Tibial nerve (tissue), 4 donors: ENCODE results near the gene KIAA0319L.

ENCODE experiments used
- EP300 ChIP-seq, 2 donors: sonication (generic); formaldehyde crosslinking; IDR thresholded peaks; one replicate each; pipeline ENCODE4 v1.6.1; 2017; ENCODE audit warnings: antibody characterized with exemption in 2 of 2, mild to moderate bottlenecking in 1 of 2
- POLR2A ChIP-seq, 2 donors: fragments of 450-650 bp; IDR thresholded peaks; one replicate each; pipeline ENCODE4 v1.6.1; 2017; ENCODE audit warnings: antibody characterized with exemption in 2 of 2, mild to moderate bottlenecking in 2 of 2, moderate library complexity in 2 of 2
- TF ChIP-seq, protein P1 (sequence below), 5 experiments: fragments of 200-600 bp in 3 of 5; fragments of 450-650 bp in 2 of 5; sonication (generic) in 3 of 5; IDR thresholded peaks; one replicate each; pipeline ENCODE4 v1.5.1; 2016 to 2019; ENCODE audit warnings: antibody characterized with exemption in 5 of 5, mild to moderate bottlenecking in 3 of 5, moderate library complexity in 2 of 5

DNA sequence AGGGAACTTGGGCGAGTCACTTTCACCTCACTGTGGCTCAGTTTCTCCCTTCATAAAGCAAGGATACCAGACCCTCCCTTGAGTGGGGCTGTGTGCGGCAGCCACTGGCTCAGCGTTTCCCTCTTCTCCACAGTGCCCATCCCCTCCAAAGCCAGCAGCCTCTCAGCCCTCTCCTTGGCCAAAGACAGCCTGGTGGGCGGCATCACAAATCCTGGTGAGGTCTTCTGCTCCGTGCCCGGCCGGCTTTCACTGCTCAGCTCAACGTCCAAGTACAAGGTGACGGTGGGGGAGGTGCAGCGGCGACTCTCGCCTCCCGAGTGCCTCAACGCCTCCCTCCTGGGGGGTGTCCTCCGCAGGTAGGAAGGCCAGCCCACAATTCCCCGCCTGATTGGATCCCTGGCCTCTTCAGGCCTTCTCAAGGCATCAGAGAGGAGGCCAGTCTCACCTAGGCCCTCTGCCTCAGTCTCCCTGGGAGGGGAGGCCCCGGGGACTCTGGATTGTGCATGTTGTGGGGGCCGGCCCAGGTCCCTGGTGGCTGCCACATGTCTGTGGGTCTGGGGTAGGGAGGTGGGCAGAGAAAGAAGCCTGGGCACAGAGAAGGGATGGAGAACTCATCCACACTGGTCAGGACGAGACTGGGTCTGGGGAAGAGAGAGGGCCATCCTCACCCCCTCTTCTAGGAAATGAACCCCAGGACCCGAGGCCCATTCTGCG is 31.2 kb upstream of the KIAA0319L start:
- TF ChIP-seq, protein P1, sequence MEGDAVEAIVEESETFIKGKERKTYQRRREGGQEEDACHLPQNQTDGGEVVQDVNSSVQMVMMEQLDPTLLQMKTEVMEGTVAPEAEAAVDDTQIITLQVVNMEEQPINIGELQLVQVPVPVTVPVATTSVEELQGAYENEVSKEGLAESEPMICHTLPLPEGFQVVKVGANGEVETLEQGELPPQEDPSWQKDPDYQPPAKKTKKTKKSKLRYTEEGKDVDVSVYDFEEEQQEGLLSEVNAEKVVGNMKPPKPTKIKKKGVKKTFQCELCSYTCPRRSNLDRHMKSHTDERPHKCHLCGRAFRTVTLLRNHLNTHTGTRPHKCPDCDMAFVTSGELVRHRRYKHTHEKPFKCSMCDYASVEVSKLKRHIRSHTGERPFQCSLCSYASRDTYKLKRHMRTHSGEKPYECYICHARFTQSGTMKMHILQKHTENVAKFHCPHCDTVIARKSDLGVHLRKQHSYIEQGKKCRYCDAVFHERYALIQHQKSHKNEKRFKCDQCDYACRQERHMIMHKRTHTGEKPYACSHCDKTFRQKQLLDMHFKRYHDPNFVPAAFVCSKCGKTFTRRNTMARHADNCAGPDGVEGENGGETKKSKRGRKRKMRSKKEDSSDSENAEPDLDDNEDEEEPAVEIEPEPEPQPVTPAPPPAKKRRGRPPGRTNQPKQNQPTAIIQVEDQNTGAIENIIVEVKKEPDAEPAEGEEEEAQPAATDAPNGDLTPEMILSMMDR (IDR thresholded peaks at IDR 0.05): no peak
- TF ChIP-seq POLR2A (IDR thresholded peaks at IDR 0.05) (no peak), EP300 (IDR thresholded peaks at IDR 0.05) (no peak)
